HCT116 (cell line): Measurements from ENCODE around the gene EDN1. TPM values are rescaled to one million over a fixed set of nuclear protein-coding genes. Genes with fewer than 3 reads are reported as not detected.

Experiments
- ATAC-seq: fragments of 200-7000 bp; cut with Tn5 transposase; 2 replicates; pipeline ENCODE4 v1.9.1; 2020; ENCODE audit warnings: mild to moderate bottlenecking, moderate library complexity
- BruUV-seq: library from RNA; stranded (reverse); fragments of 400-500 nt; replicated peaks from 2 replicates; lab custom pipeline; 2021; lab: Mats Ljungman, UMichigan
- CTCF ChIA-PET: fragments of 300-600 bp; sonication (Branson Sonifier 250); formaldehyde crosslinking; loops from one replicate; lab custom pipeline; 2021; ENCODE audit warnings: antibody characterized with exemption; lab: Charles Lee
- POLR2A ChIA-PET: fragments of 300-600, 350-600 bp; sonication (Branson Sonifier 250); formaldehyde crosslinking; loops from one replicate; lab custom pipeline; 2021; ENCODE audit warnings: antibody characterized with exemption; lab: Charles Lee
- RAD21 ChIA-PET, 2 experiments: fragments of 300-600 bp; sonication (Branson Sonifier 250); formaldehyde crosslinking; loops; one replicate each; lab custom pipeline; 2023; ENCODE audit warnings: low total read pairs in 2 of 2; ENCODE audit not compliant: uncharacterized antibody in 2 of 2, unreplicated experiment in 2 of 2, low non-redundant PET in 1 of 2; lab: Charles Lee
- DNase-seq: peaks from one replicate; pipeline ENCODE4 v3.0.0-alpha.2; 2010; ENCODE audit warnings: low read depth, low spot score
- H2AFZ ChIP-seq: fragments of 200-600 bp; shearing (Covaris generic), sonication (generic); 2 replicates; pipeline ENCODE4 v1.6.1; 2017; ENCODE audit warnings: low read depth, mixed run types, mixed read lengths, antibody characterized with exemption, low read length; ENCODE audit not compliant: poor library complexity, severe bottlenecking
- H3K27ac ChIP-seq: 2 replicates; pipeline ENCODE4 v1.5.1; 2012; ENCODE audit warnings: low read depth, low read length
- H3K27me3 ChIP-seq: fragments of 200-600 bp; sonication (generic); 2 replicates; pipeline ENCODE4 v1.6.1; 2016; ENCODE audit warnings: mixed run types, low read length, mixed read lengths; ENCODE audit not compliant: insufficient read depth
- H3K36me3 ChIP-seq, 2 experiments: fragments of 200-500 bp in 1 of 2; fragments of 200-600 bp in 1 of 2; sonication (Bioruptor generic) in 1 of 2; sonication (generic) in 1 of 2; 2 replicates each; pipeline versions ENCODE4 v1.5.1 to v1.6.1; 2014 to 2016; ENCODE audit warnings: low read length in 2 of 2, inconsistent platforms in 1 of 2, mixed read lengths in 1 of 2, mixed run types in 1 of 2; ENCODE audit not compliant: insufficient read depth in 2 of 2, control insufficient read depth in 1 of 2
- H3K4me1 ChIP-seq, 2 experiments: fragments of 200-600 bp in 1 of 2; sonication (generic) in 1 of 2; 2 replicates each; pipeline versions ENCODE4 v1.5.1 to v1.6.1; 2012 to 2017; ENCODE audit warnings: low read length in 2 of 2, inconsistent platforms in 1 of 2, mild to moderate bottlenecking in 1 of 2, mixed read lengths in 1 of 2, mixed run types in 1 of 2, moderate library complexity in 1 of 2; ENCODE audit not compliant: insufficient read depth in 2 of 2, control insufficient read depth in 1 of 2
- H3K4me2 ChIP-seq: fragments of 200-600 bp; sonication (generic); 2 replicates; pipeline ENCODE4 v1.6.1; 2017; ENCODE audit warnings: mixed run types, low read length, mixed read lengths
- H3K4me3 ChIP-seq, 2 experiments: fragments of 200-600 bp in 1 of 2; sonication (generic) in 1 of 2; replicated peaks in 1 of 2; 2 replicates each; pipeline ENCODE4 v1.5.1; 2011 to 2016; ENCODE audit warnings: low read length in 2 of 2, control low read depth in 1 of 2, low read depth in 1 of 2, mild to moderate bottlenecking in 1 of 2, mixed read lengths in 1 of 2, mixed run types in 1 of 2
- H3K79me2 ChIP-seq: fragments of 200-600 bp; sonication (generic); 2 replicates; pipeline ENCODE4 v1.6.1; 2017; ENCODE audit warnings: mild to moderate bottlenecking, mixed run types, low read length, moderate library complexity, mixed read lengths; ENCODE audit not compliant: insufficient read depth
- H3K9ac ChIP-seq: fragments of 200-600 bp; sonication (generic); 2 replicates; pipeline ENCODE4 v1.6.1; 2016; ENCODE audit warnings: low read length, mixed read lengths
- H3K9me2 ChIP-seq: fragments of 200-600 bp; sonication (generic), shearing (Covaris generic); 2 replicates; pipeline ENCODE4 v1.6.1; 2017; ENCODE audit warnings: mixed run types, mild to moderate bottlenecking, moderate library complexity; ENCODE audit not compliant: insufficient read depth
- H3K9me3 ChIP-seq, 2 experiments: fragments of 200-500 bp in 1 of 2; fragments of 200-600 bp in 1 of 2; sonication (Bioruptor generic) in 1 of 2; sonication (generic) in 1 of 2; 2 replicates each; pipeline ENCODE4 v1.6.1; 2014 to 2017; ENCODE audit warnings: low read length in 2 of 2, mixed read lengths in 2 of 2, inconsistent platforms in 1 of 2, low read depth in 1 of 2, mild to moderate bottlenecking in 1 of 2, mixed run types in 1 of 2, moderate library complexity in 1 of 2; ENCODE audit not compliant: control insufficient read depth in 1 of 2, insufficient read depth in 1 of 2
- H4K20me1 ChIP-seq: fragments of 200-600 bp; sonication (generic), shearing (Covaris generic); 2 replicates; pipeline ENCODE4 v1.6.1; 2017; ENCODE audit warnings: mixed run types, mild to moderate bottlenecking, moderate library complexity; ENCODE audit not compliant: insufficient read depth
- ATF3 ChIP-seq: IDR thresholded peaks from 2 replicates; pipeline ENCODE4 v1.6.1; 2012
- CBX3 ChIP-seq: IDR thresholded peaks from 2 replicates; pipeline ENCODE4 v1.6.1; 2012; ENCODE audit warnings: low read depth
- CEBPB ChIP-seq: IDR thresholded peaks from 2 replicates; pipeline ENCODE4 v1.6.1; 2012; ENCODE audit warnings: low read depth
- EGR1 ChIP-seq: IDR thresholded peaks from 2 replicates; pipeline ENCODE4 v1.6.1; 2012; ENCODE audit warnings: low read depth
- ELF1 ChIP-seq: IDR thresholded peaks from 2 replicates; pipeline ENCODE4 v1.6.1; 2012; ENCODE audit warnings: low read depth, borderline replicate concordance
- EZH2phosphoT487 ChIP-seq: fragments of 200-600 bp; IDR thresholded peaks from 2 replicates; pipeline ENCODE4 v1.6.1; 2018; ENCODE audit warnings: antibody characterized with exemption, borderline replicate concordance
- FOSL1 ChIP-seq: IDR thresholded peaks from 2 replicates; pipeline ENCODE4 v1.6.1; 2012; ENCODE audit warnings: low read depth
- JUND ChIP-seq: IDR thresholded peaks from 2 replicates; pipeline ENCODE4 v1.6.1; 2012
- POLR2A ChIP-seq: IDR thresholded peaks from 2 replicates; pipeline ENCODE4 v1.7.0; 2011; ENCODE audit warnings: borderline replicate concordance; ENCODE audit not compliant: insufficient read depth, insufficient read length; ENCODE audit errors: extremely low read depth
- POLR2AphosphoS5 ChIP-seq: IDR thresholded peaks from 2 replicates; pipeline ENCODE4 v1.6.1; 2011; ENCODE audit warnings: mild to moderate bottlenecking, low read depth, low read length, moderate library complexity
- RAD21 ChIP-seq: IDR thresholded peaks from 2 replicates; pipeline ENCODE4 v1.6.1; 2012; ENCODE audit warnings: low read depth, mild to moderate bottlenecking
- SIN3A ChIP-seq: IDR thresholded peaks from 2 replicates; pipeline ENCODE4 v1.6.1; 2012; ENCODE audit warnings: low read depth
- SP1 ChIP-seq: IDR thresholded peaks from 2 replicates; pipeline ENCODE4 v1.6.1; 2012; ENCODE audit warnings: low read depth
- SRF ChIP-seq: IDR thresholded peaks from 2 replicates; pipeline ENCODE4 v1.6.1; 2012; ENCODE audit warnings: low read depth
- TCF7L2 ChIP-seq: IDR thresholded peaks from 2 replicates; pipeline ENCODE4 v1.7.0; 2011; ENCODE audit warnings: borderline replicate concordance, inconsistent platforms; ENCODE audit not compliant: insufficient read depth, insufficient read length; ENCODE audit errors: extremely low read depth
- YY1 ChIP-seq: IDR thresholded peaks from 2 replicates; pipeline ENCODE4 v1.6.1; 2011; ENCODE audit warnings: low read length, low read depth, moderate library complexity, mild to moderate bottlenecking; ENCODE audit not compliant: insufficient replicate concordance; ENCODE audit errors: extremely low read depth
- ZFX ChIP-seq: fragments of 450-650 bp; IDR thresholded peaks from 2 replicates; pipeline ENCODE4 v1.6.1; 2017
- ZNF274 ChIP-seq: fragments of 200-500 bp; sonication (Bioruptor generic); IDR thresholded peaks from 2 replicates; pipeline ENCODE4 v1.6.1; 2014; ENCODE audit warnings: mild to moderate bottlenecking, low read depth, low read length, inconsistent platforms
- intact Hi-C: fragments of 100-400 bp; cut with micrococcal nuclease; formaldehyde crosslinking; loops from 2 replicates; pipeline ENCODE4 v1.10.0; 2022
- total RNA-seq: library from RNA; stranded (reverse); gene quantifications from one replicate; pipeline ENCODE4 v1.2.1, GENCODE V29; 2021; ENCODE audit not compliant: unreplicated experiment
- TF ChIP-seq, protein P1 (sequence below): IDR thresholded peaks from 2 replicates; pipeline ENCODE4 v1.6.1; 2012
- TF ChIP-seq, protein P2 (sequence below): IDR thresholded peaks from 2 replicates; pipeline ENCODE4 v1.6.1; 2012; ENCODE audit warnings: low read depth

EDN1 gene
- total RNA-seq, 1 experiment from 2014 or later: 0.22 TPM

DNA sequence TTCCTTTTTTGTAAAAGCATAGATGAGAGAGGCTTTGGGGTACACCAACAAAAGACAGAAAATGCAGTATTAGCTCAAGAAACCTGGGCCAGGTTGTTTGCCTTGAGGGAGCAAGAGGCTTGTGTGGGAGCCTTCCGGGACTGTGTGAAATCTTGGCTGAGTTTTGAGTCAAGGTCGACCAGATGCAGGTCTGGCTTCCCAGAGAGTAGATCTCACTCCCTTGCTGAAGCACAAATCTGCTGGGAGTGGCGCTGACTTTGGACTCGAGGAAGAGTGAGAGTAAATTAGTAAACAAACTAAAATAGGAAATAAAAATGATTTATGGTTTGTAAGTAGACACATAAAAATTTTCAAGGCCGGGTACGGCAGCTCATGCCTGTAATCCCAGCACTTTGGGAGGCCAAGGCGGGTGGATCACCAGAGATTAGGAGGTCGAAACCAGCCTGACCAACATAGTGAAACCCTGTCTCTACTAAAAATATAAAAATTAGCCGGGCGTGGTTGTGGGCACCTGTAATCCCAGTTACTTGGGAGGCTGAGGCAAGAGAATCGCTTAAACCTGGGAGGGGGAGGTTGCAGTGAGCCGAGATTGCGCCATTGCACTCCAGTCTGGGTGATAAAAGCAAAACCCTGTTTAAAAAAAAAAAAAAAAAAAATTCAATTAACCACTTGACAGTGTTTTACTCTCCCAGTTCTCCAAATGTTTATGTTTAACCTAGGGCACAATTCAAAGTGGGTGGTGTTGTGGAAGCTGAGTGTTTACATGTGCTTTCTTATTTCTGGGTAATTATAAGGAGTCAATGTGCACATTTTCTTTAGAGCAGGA is 27.7 kb upstream of the EDN1 start:
- Histone ChIP-seq H3K27me3 (no peaks in the 10 kb centered on the region), H2AFZ (no peak overlapping the region), H3K4me2 (no peak overlapping the region), H3K9ac (no peak overlapping the region), H3K36me3 (no peaks in the 10 kb centered on the region), H3K79me2 (no peaks in the 10 kb centered on the region), H3K9me2 (no peaks in the 10 kb centered on the region), H3K4me3 (no peak overlapping the region), H3K27ac (no peak overlapping the region), H3K4me1 (peaks cover 0 to 17% of the 10 kb centered on the region in 2 experiments; a peak in 2 of 4 replicates), H4K20me1 (no peaks in the 10 kb centered on the region), H3K9me3 (no peaks in the 10 kb centered on the region)
- no peak for DNase-seq
- intact Hi-C loops: no loop called here
- no peak for ATAC-seq
- TF ChIP-seq YY1 (no peak), EZH2phosphoT487 (no peak), EGR1 (no peak), POLR2A (no peak), CBX3 (no peak), ZFX (no peak), JUND (no peak), FOSL1 (no peak), SRF (no peak), POLR2AphosphoS5 (no peak), CEBPB (no peak), ELF1 (no peak), ATF3 (no peak), TCF7L2 (no peak), SIN3A (no peak), SP1 (no peak), RAD21 (no peak), ZNF274 (no peak)
- TF ChIP-seq, protein P1, sequence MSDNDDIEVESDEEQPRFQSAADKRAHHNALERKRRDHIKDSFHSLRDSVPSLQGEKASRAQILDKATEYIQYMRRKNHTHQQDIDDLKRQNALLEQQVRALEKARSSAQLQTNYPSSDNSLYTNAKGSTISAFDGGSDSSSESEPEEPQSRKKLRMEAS: no peak
- TF ChIP-seq, protein P2, sequence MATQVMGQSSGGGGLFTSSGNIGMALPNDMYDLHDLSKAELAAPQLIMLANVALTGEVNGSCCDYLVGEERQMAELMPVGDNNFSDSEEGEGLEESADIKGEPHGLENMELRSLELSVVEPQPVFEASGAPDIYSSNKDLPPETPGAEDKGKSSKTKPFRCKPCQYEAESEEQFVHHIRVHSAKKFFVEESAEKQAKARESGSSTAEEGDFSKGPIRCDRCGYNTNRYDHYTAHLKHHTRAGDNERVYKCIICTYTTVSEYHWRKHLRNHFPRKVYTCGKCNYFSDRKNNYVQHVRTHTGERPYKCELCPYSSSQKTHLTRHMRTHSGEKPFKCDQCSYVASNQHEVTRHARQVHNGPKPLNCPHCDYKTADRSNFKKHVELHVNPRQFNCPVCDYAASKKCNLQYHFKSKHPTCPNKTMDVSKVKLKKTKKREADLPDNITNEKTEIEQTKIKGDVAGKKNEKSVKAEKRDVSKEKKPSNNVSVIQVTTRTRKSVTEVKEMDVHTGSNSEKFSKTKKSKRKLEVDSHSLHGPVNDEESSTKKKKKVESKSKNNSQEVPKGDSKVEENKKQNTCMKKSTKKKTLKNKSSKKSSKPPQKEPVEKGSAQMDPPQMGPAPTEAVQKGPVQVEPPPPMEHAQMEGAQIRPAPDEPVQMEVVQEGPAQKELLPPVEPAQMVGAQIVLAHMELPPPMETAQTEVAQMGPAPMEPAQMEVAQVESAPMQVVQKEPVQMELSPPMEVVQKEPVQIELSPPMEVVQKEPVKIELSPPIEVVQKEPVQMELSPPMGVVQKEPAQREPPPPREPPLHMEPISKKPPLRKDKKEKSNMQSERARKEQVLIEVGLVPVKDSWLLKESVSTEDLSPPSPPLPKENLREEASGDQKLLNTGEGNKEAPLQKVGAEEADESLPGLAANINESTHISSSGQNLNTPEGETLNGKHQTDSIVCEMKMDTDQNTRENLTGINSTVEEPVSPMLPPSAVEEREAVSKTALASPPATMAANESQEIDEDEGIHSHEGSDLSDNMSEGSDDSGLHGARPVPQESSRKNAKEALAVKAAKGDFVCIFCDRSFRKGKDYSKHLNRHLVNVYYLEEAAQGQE: no peak
- ChIA-PET RAD21 (no interaction called here), CTCF (no interaction called here), POLR2A (no interaction called here)
- BruUV-seq: no TSS peak
